A549 (cell line): ENCODE measurements around the gene PKD2. TPM values are rescaled to one million over a fixed set of nuclear protein-coding genes. Genes with fewer than 3 reads are reported as not detected.

ENCODE experiments used
- ATAC-seq, 2 experiments: fragments of 200-7000 bp in 1 of 2; fragments of >200 bp in 1 of 2; cut with Nextera tagmentation in 1 of 2; cut with Tn5 transposase in 1 of 2; 3 replicates each; pipeline versions ENCODE4 v1.8.0 to v1.9.1; 2018 to 2020; ENCODE audit warnings: mild to moderate bottlenecking in 1 of 2, moderate library complexity in 1 of 2
- CTCF ChIA-PET: fragments of 300-600 bp; sonication (Branson Sonifier 250); formaldehyde crosslinking; extraction: SDS; loops from one replicate; lab custom pipeline; 2021; ENCODE audit warnings: antibody characterized with exemption, inconsistent platforms; lab: Yijun Ruan, JAX
- POLR2A ChIA-PET: fragments of 350-600 bp; formaldehyde crosslinking; extraction: SDS; loops from one replicate; lab custom pipeline; 2021; ENCODE audit warnings: antibody characterized with exemption, inconsistent platforms; lab: Yijun Ruan, JAX
- DNase-seq, 2 experiments: peaks; one replicate each; pipeline versions ENCODE4 v3.0.0 to v3.0.0-alpha.2; 2011 to 2016; ENCODE audit warnings: low read depth in 1 of 2, low spot score in 1 of 2
- FAIRE-seq: peaks from 2 replicates; lab custom pipeline; 2011; peaks lifted over from hg19 to GRCh38; lab: Jason Lieb, UNC
- H3K27ac ChIP-seq, 2 experiments: fragments of >200 bp; sonication (Bioruptor Twin); formaldehyde crosslinking; 3 replicates each; pipeline ENCODE4 v1.5.1; 2016 to 2017
- H3K4me1 ChIP-seq: fragments of >200 bp; sonication (Bioruptor Twin); formaldehyde crosslinking; 3 replicates; pipeline ENCODE4 v1.6.1; 2016
- H3K4me2 ChIP-seq: fragments of >200 bp; sonication (Bioruptor Twin); formaldehyde crosslinking; 3 replicates; pipeline ENCODE4 v1.6.1; 2016
- H3K4me3 ChIP-seq: fragments of >200 bp; sonication (Bioruptor Twin); formaldehyde crosslinking; 3 replicates; pipeline ENCODE4 v1.5.1; 2016
- H3K9me3 ChIP-seq: fragments of >200 bp; sonication (Bioruptor Twin); formaldehyde crosslinking; 3 replicates; pipeline ENCODE4 v1.6.1; 2016
- CHD2 ChIP-seq: fragments of 150-350 bp; IDR thresholded peaks from 2 replicates; pipeline ENCODE4 v1.6.1; 2014; ENCODE audit warnings: low read length; ENCODE audit not compliant: partially characterized antibody
- CHD4 ChIP-seq: fragments of 200-600 bp; sonication (generic); IDR thresholded peaks from 2 replicates; pipeline ENCODE4 v1.6.1; 2016; ENCODE audit warnings: antibody characterized with exemption, mild to moderate bottlenecking, borderline replicate concordance
- ELK1 ChIP-seq: fragments of 150-350 bp; IDR thresholded peaks from 2 replicates; pipeline ENCODE4 v1.6.1; 2014; ENCODE audit warnings: low read depth, mild to moderate bottlenecking, low read length
- ESRRA ChIP-seq: fragments of 150-350 bp; IDR thresholded peaks from 2 replicates; pipeline ENCODE4 v1.6.1; 2014; ENCODE audit warnings: mild to moderate bottlenecking, low read length, borderline replicate concordance
- FOSB ChIP-seq: fragments of 250-450 bp; sonication (Bioruptor Pico); IDR thresholded peaks from 2 replicates; pipeline ENCODE4 v1.5.0; 2020; ENCODE audit warnings: mild to moderate bottlenecking, moderate library complexity
- FOSL2 ChIP-seq, 2 experiments: fragments of 450-650 bp in 1 of 2; fragments of >200 bp in 1 of 2; sonication (Bioruptor Twin) in 1 of 2; formaldehyde crosslinking; IDR thresholded peaks; 2 replicates each; pipeline versions ENCODE4 v1.5.0 to v1.6.1; 2016 to 2020; ENCODE audit warnings: mild to moderate bottlenecking in 1 of 2, moderate library complexity in 1 of 2
- FOXS1 ChIP-seq: fragments of 250-450 bp; sonication (Bioruptor Pico); IDR thresholded peaks from 2 replicates; pipeline ENCODE4 v1.5.0; 2020; ENCODE audit warnings: mild to moderate bottlenecking, moderate library complexity
- HDAC2 ChIP-seq: fragments of 200-600 bp; sonication (generic); IDR thresholded peaks from 2 replicates; pipeline ENCODE4 v1.6.1; 2016
- HES2 ChIP-seq: fragments of >200 bp; sonication (Bioruptor Twin); formaldehyde crosslinking; IDR thresholded peaks from 2 replicates; pipeline ENCODE4 v1.6.1; 2016
- JUN ChIP-seq, 2 experiments: fragments of >200 bp; sonication (Bioruptor Twin); formaldehyde crosslinking; IDR thresholded peaks; 2 replicates in 1 of 2; 3 replicates in 1 of 2; pipeline ENCODE4 v1.6.1; 2016 to 2017
- KDM1A ChIP-seq: fragments of 200-600 bp; sonication (generic); IDR thresholded peaks from 2 replicates; pipeline ENCODE4 v1.6.1; 2016; ENCODE audit warnings: low read depth, mild to moderate bottlenecking
- MAX ChIP-seq: IDR thresholded peaks from 2 replicates; pipeline ENCODE4 v1.6.1; 2012
- MAZ ChIP-seq: fragments of 150-350 bp; IDR thresholded peaks from 2 replicates; pipeline ENCODE4 v1.6.1; 2014; ENCODE audit warnings: antibody characterized with exemption, low read depth, low read length, borderline replicate concordance
- MYC ChIP-seq: IDR thresholded peaks from 2 replicates; pipeline ENCODE4 v1.6.1; 2012; ENCODE audit warnings: mild to moderate bottlenecking, inconsistent platforms, low read length, improper control_type of control experiment, borderline replicate concordance
- PHF8 ChIP-seq: fragments of 200-600 bp; sonication (generic); IDR thresholded peaks from 2 replicates; pipeline ENCODE4 v1.6.1; 2016; ENCODE audit warnings: low read depth, mild to moderate bottlenecking, antibody characterized with exemption, moderate library complexity, borderline replicate concordance
- POLR2A ChIP-seq: IDR thresholded peaks from 2 replicates; pipeline ENCODE4 v1.6.1; 2012; ENCODE audit warnings: mild to moderate bottlenecking, low read length
- RCOR1 ChIP-seq: fragments of 150-350 bp; IDR thresholded peaks from 2 replicates; pipeline ENCODE4 v1.6.1; 2014; ENCODE audit warnings: antibody characterized with exemption, low read length, low read depth
- REST ChIP-seq: fragments of 200-600 bp; sonication (generic); IDR thresholded peaks from 2 replicates; pipeline ENCODE4 v1.6.1; 2016; ENCODE audit warnings: antibody characterized with exemption, mild to moderate bottlenecking, moderate library complexity
- RFX5 ChIP-seq: fragments of 450-650 bp; IDR thresholded peaks from 2 replicates; pipeline ENCODE4 v1.7.1; 2014; ENCODE audit warnings: antibody characterized with exemption, mild to moderate bottlenecking, moderate library complexity
- RNF2 ChIP-seq: fragments of 200-600 bp; sonication (generic); IDR thresholded peaks from 2 replicates; pipeline ENCODE4 v1.6.1; 2016; ENCODE audit warnings: low read depth, mild to moderate bottlenecking, antibody characterized with exemption, moderate library complexity, borderline replicate concordance
- SMC3 ChIP-seq: fragments of >200 bp; sonication (Bioruptor Twin); formaldehyde crosslinking; IDR thresholded peaks from 3 replicates; pipeline ENCODE4 v1.6.1; 2018; ENCODE audit warnings: inconsistent platforms
- SREBF2 ChIP-seq: fragments of 450-650 bp; IDR thresholded peaks from 2 replicates; pipeline ENCODE4 v1.6.1; 2014; ENCODE audit warnings: mild to moderate bottlenecking, moderate library complexity
- TFCP2L1 ChIP-seq: fragments of 250-450 bp; sonication (Bioruptor Pico); IDR thresholded peaks from 2 replicates; pipeline ENCODE4 v1.5.0; 2021; ENCODE audit warnings: mild to moderate bottlenecking
- TP53 ChIP-seq: fragments of 250-450 bp; sonication (Bioruptor Pico); IDR thresholded peaks from 2 replicates; pipeline ENCODE4 v1.5.0; 2021; ENCODE audit warnings: mild to moderate bottlenecking, moderate library complexity
- ZC3H11A ChIP-seq: fragments of 450-650 bp; IDR thresholded peaks from 2 replicates; pipeline ENCODE4 v1.6.1; 2014; ENCODE audit warnings: antibody characterized with exemption, mild to moderate bottlenecking
- ZFP36 ChIP-seq: fragments of 450-650 bp; IDR thresholded peaks from 2 replicates; pipeline ENCODE4 v1.6.1; 2014; ENCODE audit warnings: borderline replicate concordance; ENCODE audit not compliant: partially characterized antibody
- ZNF302 ChIP-seq: fragments of 250-450 bp; sonication (Bioruptor Pico); IDR thresholded peaks from 2 replicates; pipeline ENCODE4 v1.9.0; 2021; ENCODE audit warnings: inconsistent platforms, mild to moderate bottlenecking, moderate library complexity
- WGBS: methylation state at CpG from one replicate; pipeline ENCODE4 v1.1.6; 2017; ENCODE audit errors: missing lambda C conversion rate; 5-methylcytosine and 5-hydroxymethylcytosine counted together
- polyA minus RNA-seq: library from RNA; depleted of rRNA, polyadenylated mRNA; stranded (reverse); fragments of >200 nt; gene quantifications from 2 replicates; pipeline ENCODE4 v1.2.3, GENCODE V29; 2011; rRNA and poly(A)+ RNA removed
- polyA plus RNA-seq, 4 experiments: library from polyadenylated mRNA; depleted of rRNA in 3 of 4; stranded (reverse); fragments of >200 nt; fragmentation: RNase III in 1 of 4; extraction: RNeasy Plus Mini Kit Qiagen cat#74134 plus additional on column Dnase treatment in 1 of 4; gene quantifications; 2 replicates in 3 of 4; 3 replicates in 1 of 4; pipeline ENCODE4 v1.2.3, GENCODE V29; 2011 to 2017
- TF ChIP-seq, protein P1 (sequence below): IDR thresholded peaks from 2 replicates; pipeline ENCODE4 v1.6.1; 2012; ENCODE audit warnings: low read depth, borderline replicate concordance
- TF ChIP-seq, protein P2 (sequence below): fragments of 250-450 bp; sonication (Bioruptor Pico); IDR thresholded peaks from 2 replicates; pipeline ENCODE4 v1.5.0; 2020; ENCODE audit warnings: low read depth, mild to moderate bottlenecking, moderate library complexity

The PKD2 gene
- 38.6 and 57.6 TPM in 2 replicates for polyA plus RNA-seq (2011; rRNA removed)
- polyA plus RNA-seq (2012; cell fraction: cytosol; rRNA removed) = 10.6 and 14.9 TPM in 2 replicates
- 12.7 and 25.1 TPM in 2 replicates for polyA plus RNA-seq (2012; cell fraction: nucleus; rRNA removed)
- 30.6 to 40.2 TPM (median 39.4 TPM) in 3 replicates for polyA plus RNA-seq (2017; fragmentation: RNase III; extraction: RNeasy Plus Mini Kit Qiagen cat#74134 plus additional on column Dnase treatment)
- 37.9 and 40.6 TPM in 2 replicates for polyA minus RNA-seq

GRCh38 chr4:88007304-88008121 lies at the start of gene PKD2:
Gene PKD2 (plus strand): TSS chr4:88007635. CDS start chr4:88007734, 99 bp downstream.
- ATAC-seq = peak; percentile 93 to 95
- WGBS = no CpG with 5 or more reads among the region's 116 CpGs
- TF ChIP-seq MYC = 0 out of 2 replicates have a peak, but pooled peaks have one; percentile 22
- no peak for TF ChIP-seq ESRRA
- no peak for TF ChIP-seq ZNF302 (CRISPR knock-in tag)
- no peak for TF ChIP-seq PHF8
- TF ChIP-seq KDM1A = no peak
- TF ChIP-seq ELK1 = no peak
- no peak for TF ChIP-seq HDAC2
- TF ChIP-seq, protein P1, sequence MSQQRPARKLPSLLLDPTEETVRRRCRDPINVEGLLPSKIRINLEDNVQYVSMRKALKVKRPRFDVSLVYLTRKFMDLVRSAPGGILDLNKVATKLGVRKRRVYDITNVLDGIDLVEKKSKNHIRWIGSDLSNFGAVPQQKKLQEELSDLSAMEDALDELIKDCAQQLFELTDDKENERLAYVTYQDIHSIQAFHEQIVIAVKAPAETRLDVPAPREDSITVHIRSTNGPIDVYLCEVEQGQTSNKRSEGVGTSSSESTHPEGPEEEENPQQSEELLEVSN = peak; percentile 84
- TF ChIP-seq POLR2A = peak; percentile 75
- no peak for TF ChIP-seq RNF2
- TF ChIP-seq MAX = peak; percentile 50; the same call in 1 of the 2 replicates
- TF ChIP-seq TFCP2L1 (CRISPR knock-in tag) = no peak
- TF ChIP-seq MAZ = no peak
- TF ChIP-seq FOXS1 = no peak
- TF ChIP-seq HES2 = no peak
- no peak for TF ChIP-seq SMC3
- no peak for TF ChIP-seq RFX5
- TF ChIP-seq RCOR1 = no peak
- peak in 1 of 2 experiments; percentile 46; a peak in 1 of 5 replicates for TF ChIP-seq JUN (IDR thresholded peaks at IDR 0.05)
- TF ChIP-seq ZC3H11A = no peak
- no peak for TF ChIP-seq CHD4
- Histone ChIP-seq H3K4me3 (peak within 1 kb of the TSS; percentile 98), H3K27ac (peak within 1 kb of the TSS; percentile 96 to 100), H3K9me3 (no peaks in the 10 kb centered on the region), H3K4me2 (peak within 1 kb of the TSS; percentile 87), H3K4me1 (peaks cover 40% of the 10 kb centered on the region)
- DNase-seq = peak; percentile 49 to 67
- POLR2A ChIA-PET = no interaction called here
- CTCF ChIA-PET = interaction anchor here (1.6 kb wide), 1 partner anchor 199 kb away, joined by 3 read pairs; no protein-coding TSS in a partner anchor
- no peak for FAIRE-seq

GRCh38 chr4:87961993-87962392 lies 45.4 kb upstream of the PKD2 start:
- Histone ChIP-seq H3K27ac (peak overlapping the region; percentile 49 to 67), H3K4me3 (no peak overlapping the region), H3K9me3 (no peaks in the 10 kb centered on the region), H3K4me2 (peak overlapping the region; percentile 42; the same call in 2 of the 3 replicates), H3K4me1 (peaks cover 19% of the 10 kb centered on the region; the same call in 2 of the 3 replicates)
- ATAC-seq (peak; percentile 74 to 79; a peak in 5 of 6 replicates), FAIRE-seq (no peak), DNase-seq (peak in 1 of 2 experiments; percentile 49)
- ChIA-PET POLR2A (no interaction called here), CTCF (interaction anchor here (1.2 to 3.5 kb wide), 2 partner anchors 12 to 109 kb away, joined by 6 to 15 read pairs; no protein-coding TSS in a partner anchor)
- whole genome bisulfite sequencing = 5% methylated on average over 1 of the region's 1 CpG
- TF ChIP-seq SREBF2 = no peak
- TF ChIP-seq, protein P2, sequence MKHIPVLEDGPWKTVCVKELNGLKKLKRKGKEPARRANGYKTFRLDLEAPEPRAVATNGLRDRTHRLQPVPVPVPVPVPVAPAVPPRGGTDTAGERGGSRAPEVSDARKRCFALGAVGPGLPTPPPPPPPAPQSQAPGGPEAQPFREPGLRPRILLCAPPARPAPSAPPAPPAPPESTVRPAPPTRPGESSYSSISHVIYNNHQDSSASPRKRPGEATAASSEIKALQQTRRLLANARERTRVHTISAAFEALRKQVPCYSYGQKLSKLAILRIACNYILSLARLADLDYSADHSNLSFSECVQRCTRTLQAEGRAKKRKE (CRISPR knock-in tag) = no peak
- no peak for TF ChIP-seq MAZ
- TF ChIP-seq RFX5 = no peak
- TF ChIP-seq CHD2 = no peak
- 0 out of 2 replicates have a peak, but pooled peaks have one; percentile 14 for TF ChIP-seq MAX
- TF ChIP-seq FOSL2 (IDR thresholded peaks at IDR 0.05) = no peak
- peak; percentile 55; the same call in 1 of the 2 replicates for TF ChIP-seq FOSL2 (CRISPR knock-in tag; IDR thresholded peaks at IDR 0.05)
- no peak for TF ChIP-seq REST
- TF ChIP-seq ZFP36 = no peak
- no peak for TF ChIP-seq TP53 (CRISPR knock-in tag)
- no peak for TF ChIP-seq FOSB (CRISPR knock-in tag)
